Activated B cell treated with CpG ODN at 0.5 μM for 24 hours (primary cell): ENCODE results near the gene ARFIP1. TPM values are rescaled to one million over a fixed set of nuclear protein-coding genes. Genes with fewer than 3 reads are reported as not detected.

Source experiments
- ATAC-seq: fragments of 200-7000 bp; cut with Tn5 transposase; one replicate; pipeline ENCODE4 v1.10.0; 2021; ENCODE audit warnings: low read depth, mild to moderate bottlenecking, moderate library complexity
- CTCF ChIA-PET: fragments of 350-600 bp; sonication (Branson Sonifier 250); formaldehyde crosslinking; loops from one replicate; lab custom pipeline; 2021; ENCODE audit warnings: antibody characterized with exemption; lab: Charles Lee
- POLR2A ChIA-PET: fragments of 350-600 bp; sonication (Branson Sonifier 250); formaldehyde crosslinking; loops from one replicate; lab custom pipeline; 2021; ENCODE audit warnings: antibody characterized with exemption; lab: Charles Lee
- DNase-seq: peaks from one replicate; pipeline ENCODE4 v3.0.0; 2022
- H3K27ac Mint-ChIP-seq: one replicate; pipeline ENCODE4 v1.8.0; 2020; ENCODE audit warnings: mixed read lengths
- H3K27me3 Mint-ChIP-seq: one replicate; pipeline ENCODE4 v1.8.0; 2021; ENCODE audit warnings: mixed read lengths
- H3K36me3 Mint-ChIP-seq: one replicate; pipeline ENCODE4 v1.8.0; 2021; ENCODE audit warnings: low read depth, mixed read lengths
- H3K4me1 Mint-ChIP-seq: one replicate; pipeline ENCODE4 v1.8.0; 2021; ENCODE audit warnings: mixed read lengths
- H3K4me3 Mint-ChIP-seq: one replicate; pipeline ENCODE4 v1.8.0; 2020; ENCODE audit warnings: mild to moderate bottlenecking, mixed read lengths
- H3K9me3 Mint-ChIP-seq: one replicate; pipeline ENCODE4 v1.8.0; 2020; ENCODE audit warnings: mixed read lengths
- intact Hi-C: fragments of 100-400 bp; cut with micrococcal nuclease; formaldehyde crosslinking; loops from one replicate; pipeline ENCODE4 v1.15.1; 2024
- total RNA-seq: library from RNA; stranded (reverse); gene quantifications from 2 replicates; pipeline ENCODE4 v1.2.3, GENCODE V29; 2022
- TF ChIP-seq, protein P1 (sequence below): fragments of 200-600 bp; IDR thresholded peaks from one replicate; pipeline ENCODE4 v1.8.0; 2022; ENCODE audit warnings: antibody characterized with exemption, mild to moderate bottlenecking

ARFIP1 gene
- total RNA-seq, 1 donor from 2014 or later: 19.5 TPM

DNA sequence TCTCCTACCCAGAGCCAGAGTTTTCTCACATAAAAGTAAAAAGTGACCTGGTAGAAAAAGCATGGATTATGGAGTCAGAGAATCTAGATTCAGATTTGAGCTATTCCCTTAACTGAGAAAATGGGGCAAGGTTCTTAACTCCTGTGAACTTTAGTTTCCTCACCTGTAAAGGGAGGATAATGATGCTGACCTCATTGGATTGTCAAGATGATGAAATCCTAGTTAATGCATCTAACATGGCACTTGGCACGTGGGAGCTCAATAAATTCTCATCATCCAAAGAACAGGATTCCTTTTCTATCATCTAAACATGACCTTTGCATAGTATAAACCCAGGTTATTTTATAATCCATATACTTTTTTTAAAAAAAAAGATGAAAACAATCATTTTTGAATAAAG is 175.0 kb downstream of the ARFIP1 start:
- H3K27ac Mint-ChIP-seq: no peak overlapping the region
- peaks cover 9% of the 10 kb centered on the region for H3K27me3 Mint-ChIP-seq
- TF ChIP-seq, protein P1, sequence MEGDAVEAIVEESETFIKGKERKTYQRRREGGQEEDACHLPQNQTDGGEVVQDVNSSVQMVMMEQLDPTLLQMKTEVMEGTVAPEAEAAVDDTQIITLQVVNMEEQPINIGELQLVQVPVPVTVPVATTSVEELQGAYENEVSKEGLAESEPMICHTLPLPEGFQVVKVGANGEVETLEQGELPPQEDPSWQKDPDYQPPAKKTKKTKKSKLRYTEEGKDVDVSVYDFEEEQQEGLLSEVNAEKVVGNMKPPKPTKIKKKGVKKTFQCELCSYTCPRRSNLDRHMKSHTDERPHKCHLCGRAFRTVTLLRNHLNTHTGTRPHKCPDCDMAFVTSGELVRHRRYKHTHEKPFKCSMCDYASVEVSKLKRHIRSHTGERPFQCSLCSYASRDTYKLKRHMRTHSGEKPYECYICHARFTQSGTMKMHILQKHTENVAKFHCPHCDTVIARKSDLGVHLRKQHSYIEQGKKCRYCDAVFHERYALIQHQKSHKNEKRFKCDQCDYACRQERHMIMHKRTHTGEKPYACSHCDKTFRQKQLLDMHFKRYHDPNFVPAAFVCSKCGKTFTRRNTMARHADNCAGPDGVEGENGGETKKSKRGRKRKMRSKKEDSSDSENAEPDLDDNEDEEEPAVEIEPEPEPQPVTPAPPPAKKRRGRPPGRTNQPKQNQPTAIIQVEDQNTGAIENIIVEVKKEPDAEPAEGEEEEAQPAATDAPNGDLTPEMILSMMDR: no peak
- ChIA-PET CTCF (no interaction called here), POLR2A (no interaction called here)
- ATAC-seq: no peak
- H3K36me3 Mint-ChIP-seq: no peaks in the 10 kb centered on the region
- intact Hi-C loops: no loop called here
- H3K4me3 Mint-ChIP-seq: no peak overlapping the region
- peaks cover 6% of the 10 kb centered on the region for H3K4me1 Mint-ChIP-seq
- H3K9me3 Mint-ChIP-seq: no peaks in the 10 kb centered on the region
- no peak for DNase-seq

DNA sequence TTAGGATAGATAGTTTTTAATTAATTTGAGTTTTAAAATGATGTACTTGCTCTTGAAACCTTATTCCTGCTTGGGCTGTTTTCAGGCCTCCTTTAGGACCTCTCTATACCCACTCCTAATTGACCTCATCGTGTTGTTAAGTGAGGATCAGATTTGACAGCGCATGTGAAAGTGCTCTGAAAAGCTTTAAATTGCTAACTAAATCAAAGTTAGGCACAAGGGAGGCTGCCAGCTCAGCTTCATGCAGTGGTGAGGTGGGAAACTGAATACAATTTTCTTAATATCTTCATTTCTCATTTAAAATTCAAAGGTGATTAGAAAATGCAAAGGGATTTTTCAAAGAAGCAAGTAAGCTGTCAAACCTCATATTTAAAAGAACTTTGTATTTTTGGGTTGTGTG is 176.4 kb downstream of the ARFIP1 start:
- Mint-ChIP-seq H3K27me3 (peaks cover 1% of the 10 kb centered on the region), H3K4me1 (peaks cover 6% of the 10 kb centered on the region), H3K9me3 (no peaks in the 10 kb centered on the region), H3K4me3 (no peak overlapping the region), H3K36me3 (no peaks in the 10 kb centered on the region), H3K27ac (no peak overlapping the region)
- intact Hi-C loops: no loop called here
- DNase-seq: no peak
- CTCF ChIA-PET: no interaction called here
- TF ChIP-seq, protein P1: no peak
- no peak for ATAC-seq
- POLR2A ChIA-PET: no interaction called here

DNA sequence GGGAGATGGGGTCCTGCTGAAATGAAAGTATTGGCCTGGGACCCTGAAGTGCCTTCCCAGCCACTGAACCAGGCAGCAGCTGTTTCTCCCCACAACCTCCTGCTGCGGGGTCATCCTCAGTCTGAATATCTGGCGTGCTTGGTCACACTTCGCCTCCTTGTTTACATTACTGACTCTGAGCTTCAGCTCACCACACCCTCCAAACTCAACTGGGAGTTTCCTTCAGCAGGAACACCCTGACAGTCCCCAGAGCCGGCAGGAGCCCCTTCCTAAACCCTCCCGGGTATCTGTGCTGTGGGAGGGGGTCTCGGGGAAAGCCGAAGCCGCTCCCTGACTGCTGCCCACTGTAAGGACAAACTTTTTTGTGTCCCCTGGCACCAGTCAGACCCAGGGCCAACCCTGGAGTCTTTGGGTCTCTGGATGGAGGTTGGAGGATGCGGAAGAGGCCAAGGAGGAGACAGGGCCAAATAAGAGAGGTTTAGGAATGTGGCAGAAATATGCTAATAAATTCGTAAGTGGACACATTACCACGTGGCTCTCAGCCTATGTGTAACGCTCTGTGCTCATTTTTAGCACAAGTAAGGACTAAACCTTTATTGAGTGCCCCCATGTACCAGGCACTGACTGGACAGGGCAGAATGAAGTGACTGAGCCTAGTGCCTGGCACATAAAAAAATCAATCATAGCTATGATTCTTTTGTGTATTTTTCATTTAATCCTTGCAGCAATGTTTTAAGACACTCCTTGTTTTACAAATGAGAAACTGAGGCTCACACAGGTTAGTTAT is 177.1 kb downstream of the ARFIP1 start:
- TF ChIP-seq, protein P1: no peak
- Mint-ChIP-seq H3K9me3 (no peaks in the 10 kb centered on the region), H3K4me3 (no peak overlapping the region), H3K4me1 (peaks cover 6% of the 10 kb centered on the region), H3K27ac (no peak overlapping the region), H3K36me3 (no peaks in the 10 kb centered on the region), H3K27me3 (peaks cover 1% of the 10 kb centered on the region)
- DNase-seq: no peak
- ChIA-PET POLR2A (no interaction called here), CTCF (no interaction called here)
- ATAC-seq: no peak
- intact Hi-C loops: no loop called here

DNA sequence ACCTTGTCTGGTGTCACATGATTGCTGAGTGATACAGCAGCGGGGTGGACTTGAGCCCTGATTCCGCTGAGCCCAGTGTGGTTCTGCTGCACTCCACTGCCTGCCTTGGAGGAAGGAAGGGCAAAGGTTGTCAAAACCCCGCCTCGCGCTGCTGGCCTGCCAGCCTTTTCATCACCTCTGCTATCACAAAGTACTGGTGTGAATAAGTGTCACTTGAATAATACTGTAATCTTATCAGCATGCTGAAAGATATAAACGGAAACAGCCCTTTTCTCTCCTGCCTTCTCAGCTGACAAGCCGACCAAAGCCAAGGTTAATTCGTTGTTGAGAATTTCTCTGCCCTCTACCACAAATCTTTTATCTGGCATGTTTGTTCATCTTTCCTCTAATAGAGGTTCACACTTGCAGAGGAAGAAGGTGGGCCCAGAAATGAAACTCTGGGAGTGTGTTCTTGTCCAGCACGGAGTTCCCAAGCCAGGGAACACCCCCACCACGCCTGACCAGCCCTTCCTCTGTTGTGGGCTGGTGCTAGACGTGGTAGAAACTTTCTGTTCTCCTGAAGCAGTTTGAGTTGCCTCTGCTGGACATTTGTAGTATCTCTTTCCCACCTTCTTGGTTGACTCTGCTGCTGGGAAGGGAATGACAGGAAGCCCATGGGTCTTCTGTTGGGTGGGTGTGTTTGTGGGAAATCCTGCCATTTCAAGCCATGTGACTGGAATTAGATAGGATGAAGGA is 177.8 kb downstream of the ARFIP1 start:
- no peak for DNase-seq
- TF ChIP-seq, protein P1: no peak
- no peaks in the 10 kb centered on the region for H3K9me3 Mint-ChIP-seq
- no peak overlapping the region for H3K27ac Mint-ChIP-seq
- ATAC-seq: no peak
- CTCF ChIA-PET: no interaction called here
- H3K4me3 Mint-ChIP-seq: no peak overlapping the region
- H3K27me3 Mint-ChIP-seq: peaks cover 1% of the 10 kb centered on the region
- POLR2A ChIA-PET: no interaction called here
- H3K36me3 Mint-ChIP-seq: no peaks in the 10 kb centered on the region
- intact Hi-C loops: no loop called here
- peaks cover 6% of the 10 kb centered on the region for H3K4me1 Mint-ChIP-seq

DNA sequence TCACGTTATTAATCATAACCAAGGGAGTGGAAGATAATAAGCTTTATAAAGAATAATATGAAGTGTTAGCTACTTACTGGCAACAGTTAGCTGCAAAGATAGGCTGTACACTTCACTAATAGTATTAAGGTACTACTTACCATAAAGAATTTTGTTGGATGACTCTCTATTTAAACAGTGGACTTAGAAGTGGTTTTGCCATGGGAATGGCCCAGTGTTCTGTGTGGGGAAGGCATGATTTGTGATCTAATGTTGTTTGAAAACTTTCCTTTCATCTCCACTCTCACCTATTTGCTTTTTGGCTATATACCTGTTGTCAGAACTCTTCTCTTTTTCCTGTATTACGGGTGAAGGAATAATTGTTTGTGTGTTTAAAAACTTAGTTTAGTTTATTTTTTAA is 179.3 kb downstream of the ARFIP1 start:
- ChIA-PET POLR2A (no interaction called here), CTCF (no interaction called here)
- intact Hi-C loops: no loop called here
- TF ChIP-seq, protein P1: no peak
- ATAC-seq (no peak), DNase-seq (no peak)
- Mint-ChIP-seq H3K4me1 (peaks cover 6% of the 10 kb centered on the region), H3K4me3 (no peak overlapping the region), H3K27ac (no peak overlapping the region), H3K36me3 (no peaks in the 10 kb centered on the region), H3K27me3 (no peaks in the 10 kb centered on the region), H3K9me3 (no peaks in the 10 kb centered on the region)
